SK-N-SH (cell line): ENCODE data around the gene FABP7.

ENCODE experiments used
- CTCF ChIP-seq: fragments of 200-600 bp; sonication (generic); IDR thresholded peaks from 2 replicates; pipeline ENCODE4 v1.6.1; 2017; ENCODE audit warnings: antibody characterized with exemption, mild to moderate bottlenecking, moderate library complexity
- FOSL2 ChIP-seq: IDR thresholded peaks from 2 replicates; pipeline ENCODE4 v1.4.0; 2012; ENCODE audit warnings: low read depth, mild to moderate bottlenecking, moderate library complexity, borderline replicate concordance
- MAX ChIP-seq: IDR thresholded peaks from 2 replicates; pipeline ENCODE4 v1.4.0; 2012; ENCODE audit warnings: low read depth
- MXI1 ChIP-seq: IDR thresholded peaks from 2 replicates; pipeline ENCODE4 v1.6.1; 2012; ENCODE audit warnings: mild to moderate bottlenecking, low read depth, low read length, improper control_type of control experiment
- NFIC ChIP-seq: IDR thresholded peaks from 2 replicates; pipeline ENCODE4 v1.4.0; 2012; ENCODE audit warnings: borderline replicate concordance
- NRF1 ChIP-seq: IDR thresholded peaks from 2 replicates; pipeline ENCODE4 v1.6.1; 2012; ENCODE audit warnings: low read depth, mild to moderate bottlenecking, low read length
- PBX3 ChIP-seq: IDR thresholded peaks from 2 replicates; pipeline ENCODE4; 2012
- RAD21 ChIP-seq: IDR thresholded peaks from 2 replicates; pipeline ENCODE4 v1.6.1; 2012; ENCODE audit warnings: mild to moderate bottlenecking, low read length
- REST ChIP-seq: IDR thresholded peaks from 2 replicates; pipeline ENCODE4 v1.6.1; 2012; ENCODE audit warnings: mild to moderate bottlenecking, low read depth, low read length, moderate library complexity
- RFX5 ChIP-seq: IDR thresholded peaks from 2 replicates; pipeline ENCODE4 v1.6.1; 2012; ENCODE audit warnings: mild to moderate bottlenecking, improper control_type of control experiment, low read length
- TAF1 ChIP-seq: IDR thresholded peaks from 2 replicates; pipeline ENCODE4 v1.6.1; 2012; ENCODE audit warnings: low read depth, mild to moderate bottlenecking, low read length, moderate library complexity, borderline replicate concordance
- USF2 ChIP-seq: fragments of 150-350 bp; IDR thresholded peaks from 2 replicates; pipeline ENCODE4 v1.6.1; 2017; ENCODE audit warnings: antibody characterized with exemption, low read length, low read depth, borderline replicate concordance

GRCh38 chr6:122788663-122789181, 9.2 kb downstream of the FABP7 start:
- TF ChIP-seq MAX (no peak), CTCF (no peak), FOSL2 (no peak), RAD21 (no peak), RFX5 (no peak), NFIC (no peak), PBX3 (no peak), REST (no peak), TAF1 (no peak), NRF1 (no peak), USF2 (no peak), MXI1 (no peak)
